ENCODE results near the gene RRM1. TPM values are rescaled to one million over a fixed set of nuclear protein-coding genes. Genes with fewer than 3 reads are reported as not detected.

The RRM1 gene
- total and polyA plus RNA-seq, 9 of the 15 experiments (the other 6 are each of a cell fraction or from before 2014, with no cell fraction given) = 113 to 270 (median 163) TPM

GRCh38 chr11:4066910-4067309, 27.7 kb upstream of the RRM1 start (continued):
- TF ChIP-seq CHAMP1 (IDR thresholded peaks at IDR 0.05) (no peak), ETS2 (tag; IDR thresholded peaks at IDR 0.05; ENCODE audit: borderline replicate concordance, poor library complexity, severe bottlenecking) (no peak)

DNA sequence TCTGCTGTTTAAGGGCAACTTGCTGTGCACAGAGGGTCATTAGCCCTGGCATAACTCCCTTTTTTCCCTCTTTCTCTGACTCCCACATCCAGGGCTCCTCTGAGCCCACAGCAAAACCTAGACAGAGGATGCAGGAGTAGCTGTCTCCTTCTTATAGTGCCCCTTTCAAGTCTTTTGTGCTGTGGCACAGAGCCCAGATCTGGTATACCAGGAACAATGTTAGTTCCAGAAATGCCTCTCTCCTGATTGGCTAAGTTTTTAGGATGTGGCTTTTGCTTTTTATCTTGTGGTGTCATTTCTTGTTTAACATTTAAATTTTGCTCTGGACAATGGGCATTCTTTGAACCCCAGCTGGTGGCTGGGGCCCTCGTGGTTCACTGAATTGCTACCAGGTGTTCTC, 25.6 kb upstream of the RRM1 start:
- in situ Hi-C loops (cut with MboI) (no loop called here), intact Hi-C loops (cut with micrococcal nuclease) (no loop called here)
- Histone ChIP-seq H3K9ac (ENCODE audit: insufficient read depth in 1 of 2, low read depth in 2 of 2, low read length in 2 of 2) (no peak overlapping the region), H3K4me2 (ENCODE audit: insufficient read depth, low read length) (no peak overlapping the region), H3K27me3 (ENCODE audit: control insufficient read depth in 2 of 2, insufficient read depth in 2 of 2, low read length in 2 of 2) (no peaks in the 10 kb centered on the region), H3K4me3 (no peak overlapping the region), H3K36me3 (ENCODE audit: control insufficient read depth, insufficient read depth, low read length) (peaks cover 16% of the 10 kb centered on the region; the same call in 2 of the 3 replicates), H3K79me2 (ENCODE audit: control insufficient read depth, insufficient read depth, low read length) (no peaks in the 10 kb centered on the region), H2AFZ (ENCODE audit: low read depth, low read length) (no peak overlapping the region), H3K27ac (ENCODE audit: extremely low read depth, low read depth, low read length) (no peak overlapping the region), H3K9me3 (replicated peaks; ENCODE audit: control insufficient read depth, insufficient read depth, low read depth, low read length) (no peaks in the 10 kb centered on the region), H3K4me1 (replicated peaks in 1 of 2; ENCODE audit: control insufficient read depth in 2 of 2, insufficient read depth in 2 of 2, low read length in 2 of 2) (no peaks in the 10 kb centered on the region), H4K20me1 (replicated peaks; ENCODE audit: control insufficient read depth, insufficient read depth, low read length) (no peaks in the 10 kb centered on the region), H3K9me1 (ENCODE audit: control insufficient read depth, insufficient read depth, low read length) (no peaks in the 10 kb centered on the region)
- FAIRE-seq = no peak
- ATAC-seq = no peak
- 73% methylated on average over 1 of the region's 1 CpG for WGBS (ENCODE audit: insufficient coverage, low coverage, missing lambda C conversion rate)
- POLR2A ChIA-PET = interaction anchor here (0.7 to 2.1 kb wide), 5 partner anchors 8 to 1526 kb away, joined by 3 to 5 read pairs (median 5); partner anchors contain the start of genes NUP98 and RRM1
- no peak for DNase-seq (ENCODE audit: extremely low read depth in 1 of 4, low spot score in 3 of 4)
- CTCF ChIA-PET (ENCODE audit: low intra/inter-chr PET ratio) = no interaction called here
- BruUV-seq (replicated peaks) = no TSS peak
- TF ChIP-seq ZNF175 (CRISPR knock-in tag; IDR thresholded peaks at IDR 0.05; ENCODE audit: low read depth) (no peak), RUNX1 (IDR thresholded peaks at IDR 0.05; ENCODE audit: low read depth) (no peak), LARP7 (IDR thresholded peaks at IDR 0.05) (no peak), ZNF3 (CRISPR knock-in tag; IDR thresholded peaks at IDR 0.05) (no peak), ZNF280A (IDR thresholded peaks at IDR 0.05; ENCODE audit: low read depth, partially characterized antibody) (no peak), CBFA2T2 (conservative IDR thresholded peaks at IDR 0.05) (no peak), ETV1 (tag; conservative IDR thresholded peaks at IDR 0.05; ENCODE audit: low read depth) (no peak), NCOR1 (IDR thresholded peaks at IDR 0.05) (no peak), LEF1 (IDR thresholded peaks at IDR 0.05) (no peak), BDP1 (IDR thresholded peaks at IDR 0.05; ENCODE audit: insufficient read depth, insufficient read length) (no peak), XRCC4 (IDR thresholded peaks at IDR 0.05; ENCODE audit: extremely low read depth, insufficient read depth, insufficient read length) (no peak)
- TF ChIP-seq, protein P1, sequence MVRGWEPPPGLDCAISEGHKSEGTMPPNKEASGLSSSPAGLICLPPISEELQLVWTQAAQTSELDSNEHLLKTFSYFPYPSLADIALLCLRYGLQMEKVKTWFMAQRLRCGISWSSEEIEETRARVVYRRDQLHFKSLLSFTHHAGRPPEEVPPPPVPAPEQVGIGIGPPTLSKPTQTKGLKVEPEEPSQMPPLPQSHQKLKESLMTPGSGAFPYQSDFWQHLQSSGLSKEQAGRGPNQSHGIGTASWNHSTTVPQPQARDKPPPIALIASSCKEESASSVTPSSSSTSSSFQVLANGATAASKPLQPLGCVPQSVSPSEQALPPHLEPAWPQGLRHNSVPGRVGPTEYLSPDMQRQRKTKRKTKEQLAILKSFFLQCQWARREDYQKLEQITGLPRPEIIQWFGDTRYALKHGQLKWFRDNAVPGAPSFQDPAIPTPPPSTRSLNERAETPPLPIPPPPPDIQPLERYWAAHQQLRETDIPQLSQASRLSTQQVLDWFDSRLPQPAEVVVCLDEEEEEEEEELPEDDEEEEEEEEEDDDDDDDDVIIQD (CRISPR knock-in tag; IDR thresholded peaks at IDR 0.05) = no peak
